ENCODE data around the gene TRRAP. TPM values are rescaled to one million over a fixed set of nuclear protein-coding genes. Genes with fewer than 3 reads are reported as not detected.

Gene TRRAP
- total and polyA plus RNA-seq, 4 donors, result 4.3 to 22.7 (median 10.1) TPM

DNA sequence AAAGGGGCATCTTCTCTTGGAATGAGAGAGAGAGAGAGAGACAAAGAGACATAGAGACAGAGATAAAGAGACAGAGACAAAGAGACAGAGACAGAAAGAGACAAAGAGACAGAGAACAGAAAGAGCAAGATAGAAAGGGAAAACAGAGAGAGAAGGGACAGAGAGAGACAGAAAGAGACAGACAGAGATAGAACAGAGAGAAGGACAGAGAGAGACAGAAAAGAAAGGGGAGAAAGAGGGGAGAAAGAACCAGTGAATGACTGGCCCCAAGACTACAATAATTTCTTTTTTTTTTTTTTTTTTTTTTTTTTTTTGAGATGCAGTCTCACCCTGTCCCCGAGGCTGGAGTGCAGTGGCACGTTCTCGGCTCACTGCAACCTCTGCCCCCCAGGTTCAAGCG, 16.1 kb upstream of the TRRAP start:
- H3K9ac ChIP-seq (ENCODE audit: low read depth in 1 of 2, low read length in 2 of 2), result no peak overlapping the region
- WGBS, result 73% methylated on average over 4 of the region's 4 CpGs

DNA sequence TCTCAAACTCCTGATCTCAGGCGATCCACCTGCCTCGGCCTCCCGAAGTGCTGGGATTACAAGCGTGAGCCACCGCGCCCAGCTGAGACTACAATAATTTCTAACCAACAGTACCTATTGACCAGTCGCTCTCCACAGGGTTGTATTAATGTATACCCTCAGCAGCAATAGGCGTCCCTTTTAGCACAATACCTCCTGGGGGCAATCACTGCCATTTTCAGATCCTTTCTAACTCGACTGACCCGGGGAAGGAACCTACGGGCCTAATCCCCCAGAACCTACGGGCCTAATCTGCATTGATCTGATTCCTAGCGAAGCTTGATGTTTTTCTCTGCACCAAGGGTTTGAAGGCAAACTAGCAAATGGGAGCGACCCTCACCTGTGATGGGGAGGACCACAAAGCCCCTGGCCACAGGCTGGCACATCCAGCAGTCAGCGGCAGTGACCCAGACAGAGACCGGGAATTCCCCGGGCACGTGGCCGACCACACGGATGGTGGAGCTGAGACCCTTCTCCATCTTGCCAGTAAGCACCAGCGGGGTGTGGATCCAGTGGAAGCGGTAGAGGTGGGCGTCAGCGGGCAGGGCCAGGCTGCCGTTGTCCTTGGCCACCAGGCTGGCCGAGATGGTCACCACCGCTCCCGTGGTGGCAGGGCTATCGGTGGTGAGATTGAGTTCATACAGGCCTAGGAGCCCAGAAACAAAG, 15.5 kb upstream of the TRRAP start:
- H3K4me3 ChIP-seq (ENCODE audit: low read depth in 1 of 3, low read length in 3 of 3), result no peak overlapping the region

More for the DNA sequence above, 16.1 kb upstream of the TRRAP start:
- no peak for DNase-seq (ENCODE audit: low spot score)
- TF ChIP-seq FOXA1 (IDR thresholded peaks at IDR 0.05), result no peak
- no peaks in the 10 kb centered on the region for H3K36me3 ChIP-seq (ENCODE audit: control insufficient read depth in 4 of 4, insufficient read depth in 3 of 4, low read depth in 1 of 4, low read length in 3 of 4)
- no peak overlapping the region for H3K27ac ChIP-seq (ENCODE audit: low read depth in 1 of 2, low read length in 2 of 2)
- no peaks in the 10 kb centered on the region for H3K9me3 ChIP-seq (ENCODE audit: control insufficient read depth in 4 of 4, low read length in 3 of 4)
- no peaks in the 10 kb centered on the region for H3K4me1 ChIP-seq (ENCODE audit: control insufficient read depth in 4 of 4, insufficient read depth in 4 of 4, low read length in 3 of 4)
- H3K4me3 ChIP-seq (ENCODE audit: low read depth in 1 of 3, low read length in 3 of 3), result no peak overlapping the region
- no peaks in the 10 kb centered on the region for H3K27me3 ChIP-seq (ENCODE audit: control insufficient read depth in 4 of 4, insufficient read depth in 4 of 4, low read length in 3 of 4)

DNA sequence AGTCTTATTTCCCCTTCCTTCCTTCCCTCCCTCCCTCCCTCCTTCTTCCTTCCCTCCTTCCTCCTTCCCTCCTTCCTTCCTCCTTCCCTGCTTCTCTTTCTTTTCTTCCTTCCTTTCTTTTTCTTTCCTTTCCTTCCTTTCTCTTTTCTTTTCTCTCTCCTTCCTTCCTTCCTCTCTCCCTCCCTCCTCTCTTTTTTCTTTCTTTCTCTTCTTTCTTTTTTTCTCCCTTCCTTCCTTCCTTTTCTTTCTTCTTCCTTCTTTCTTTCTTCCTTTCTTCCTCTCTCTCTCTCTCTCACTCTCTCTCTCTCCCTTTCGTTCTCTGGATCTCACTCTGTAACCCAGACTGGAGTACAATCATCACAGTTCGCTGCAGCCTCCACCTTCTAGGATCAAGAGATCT, 14.7 kb upstream of the TRRAP start:
- no peaks in the 10 kb centered on the region for H3K4me1 ChIP-seq (ENCODE audit: control insufficient read depth in 4 of 4, insufficient read depth in 4 of 4, low read length in 3 of 4)
- H3K36me3 ChIP-seq (ENCODE audit: control insufficient read depth in 4 of 4, insufficient read depth in 3 of 4, low read depth in 1 of 4, low read length in 3 of 4), result no peaks in the 10 kb centered on the region
- TF ChIP-seq, protein P1, sequence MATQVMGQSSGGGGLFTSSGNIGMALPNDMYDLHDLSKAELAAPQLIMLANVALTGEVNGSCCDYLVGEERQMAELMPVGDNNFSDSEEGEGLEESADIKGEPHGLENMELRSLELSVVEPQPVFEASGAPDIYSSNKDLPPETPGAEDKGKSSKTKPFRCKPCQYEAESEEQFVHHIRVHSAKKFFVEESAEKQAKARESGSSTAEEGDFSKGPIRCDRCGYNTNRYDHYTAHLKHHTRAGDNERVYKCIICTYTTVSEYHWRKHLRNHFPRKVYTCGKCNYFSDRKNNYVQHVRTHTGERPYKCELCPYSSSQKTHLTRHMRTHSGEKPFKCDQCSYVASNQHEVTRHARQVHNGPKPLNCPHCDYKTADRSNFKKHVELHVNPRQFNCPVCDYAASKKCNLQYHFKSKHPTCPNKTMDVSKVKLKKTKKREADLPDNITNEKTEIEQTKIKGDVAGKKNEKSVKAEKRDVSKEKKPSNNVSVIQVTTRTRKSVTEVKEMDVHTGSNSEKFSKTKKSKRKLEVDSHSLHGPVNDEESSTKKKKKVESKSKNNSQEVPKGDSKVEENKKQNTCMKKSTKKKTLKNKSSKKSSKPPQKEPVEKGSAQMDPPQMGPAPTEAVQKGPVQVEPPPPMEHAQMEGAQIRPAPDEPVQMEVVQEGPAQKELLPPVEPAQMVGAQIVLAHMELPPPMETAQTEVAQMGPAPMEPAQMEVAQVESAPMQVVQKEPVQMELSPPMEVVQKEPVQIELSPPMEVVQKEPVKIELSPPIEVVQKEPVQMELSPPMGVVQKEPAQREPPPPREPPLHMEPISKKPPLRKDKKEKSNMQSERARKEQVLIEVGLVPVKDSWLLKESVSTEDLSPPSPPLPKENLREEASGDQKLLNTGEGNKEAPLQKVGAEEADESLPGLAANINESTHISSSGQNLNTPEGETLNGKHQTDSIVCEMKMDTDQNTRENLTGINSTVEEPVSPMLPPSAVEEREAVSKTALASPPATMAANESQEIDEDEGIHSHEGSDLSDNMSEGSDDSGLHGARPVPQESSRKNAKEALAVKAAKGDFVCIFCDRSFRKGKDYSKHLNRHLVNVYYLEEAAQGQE (IDR thresholded peaks at IDR 0.05), result no peak
- no peak for TF ChIP-seq NR2F2 (IDR thresholded peaks at IDR 0.05)
- TF ChIP-seq HNF4A (conservative IDR thresholded peaks at IDR 0.05), result no peak
- no peak overlapping the region for H3K9ac ChIP-seq (ENCODE audit: low read depth in 1 of 2, low read length in 2 of 2)
- H3K27me3 ChIP-seq (ENCODE audit: control insufficient read depth in 4 of 4, insufficient read depth in 4 of 4, low read length in 3 of 4), result peaks cover 0 to under 1% (median 0%) of the 10 kb centered on the region in 4 donors
- 81% methylated on average over 2 of the region's 2 CpGs for WGBS
- H3K4me3 ChIP-seq (ENCODE audit: low read depth in 1 of 3, low read length in 3 of 3), result no peak overlapping the region
- H3K9me3 ChIP-seq (ENCODE audit: control insufficient read depth in 4 of 4, low read length in 3 of 4), result no peaks in the 10 kb centered on the region
- no peak for DNase-seq (ENCODE audit: low spot score)
- H3K27ac ChIP-seq (ENCODE audit: low read depth in 1 of 2, low read length in 2 of 2), result no peak overlapping the region

More for the DNA sequence above, 15.5 kb upstream of the TRRAP start:
- TF ChIP-seq, protein P2, sequence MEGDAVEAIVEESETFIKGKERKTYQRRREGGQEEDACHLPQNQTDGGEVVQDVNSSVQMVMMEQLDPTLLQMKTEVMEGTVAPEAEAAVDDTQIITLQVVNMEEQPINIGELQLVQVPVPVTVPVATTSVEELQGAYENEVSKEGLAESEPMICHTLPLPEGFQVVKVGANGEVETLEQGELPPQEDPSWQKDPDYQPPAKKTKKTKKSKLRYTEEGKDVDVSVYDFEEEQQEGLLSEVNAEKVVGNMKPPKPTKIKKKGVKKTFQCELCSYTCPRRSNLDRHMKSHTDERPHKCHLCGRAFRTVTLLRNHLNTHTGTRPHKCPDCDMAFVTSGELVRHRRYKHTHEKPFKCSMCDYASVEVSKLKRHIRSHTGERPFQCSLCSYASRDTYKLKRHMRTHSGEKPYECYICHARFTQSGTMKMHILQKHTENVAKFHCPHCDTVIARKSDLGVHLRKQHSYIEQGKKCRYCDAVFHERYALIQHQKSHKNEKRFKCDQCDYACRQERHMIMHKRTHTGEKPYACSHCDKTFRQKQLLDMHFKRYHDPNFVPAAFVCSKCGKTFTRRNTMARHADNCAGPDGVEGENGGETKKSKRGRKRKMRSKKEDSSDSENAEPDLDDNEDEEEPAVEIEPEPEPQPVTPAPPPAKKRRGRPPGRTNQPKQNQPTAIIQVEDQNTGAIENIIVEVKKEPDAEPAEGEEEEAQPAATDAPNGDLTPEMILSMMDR (IDR thresholded peaks at IDR 0.05; ENCODE audit: low read depth, low read length, missing input control), result no peak
- H3K27ac ChIP-seq (ENCODE audit: low read depth in 1 of 2, low read length in 2 of 2), result no peak overlapping the region
- H3K36me3 ChIP-seq (ENCODE audit: control insufficient read depth in 4 of 4, insufficient read depth in 3 of 4, low read depth in 1 of 4, low read length in 3 of 4), result no peaks in the 10 kb centered on the region
- 93% methylated on average over 29 of the region's 29 CpGs for WGBS
- no peaks in the 10 kb centered on the region for H3K27me3 ChIP-seq (ENCODE audit: control insufficient read depth in 4 of 4, insufficient read depth in 4 of 4, low read length in 3 of 4)
- no peaks in the 10 kb centered on the region for H3K9me3 ChIP-seq (ENCODE audit: control insufficient read depth in 4 of 4, low read length in 3 of 4)
- no peak overlapping the region for H3K9ac ChIP-seq (ENCODE audit: low read depth in 1 of 2, low read length in 2 of 2)
- no peaks in the 10 kb centered on the region for H3K4me1 ChIP-seq (ENCODE audit: control insufficient read depth in 4 of 4, insufficient read depth in 4 of 4, low read length in 3 of 4)
- no peak for DNase-seq (ENCODE audit: low spot score)
